Ascending aorta (tissue), 2 donors: ENCODE measurements around the gene APC. TPM values are rescaled to one million over a fixed set of nuclear protein-coding genes. Genes with fewer than 3 reads are reported as not detected.

ENCODE experiments used
- DNase-seq, 2 donors: peaks; one replicate each; pipeline ENCODE4 v3.0.0-alpha.2; 2019; ENCODE audit warnings: low spot score in 2 of 2
- H3K27ac ChIP-seq, 2 donors: fragments of 200-600 bp; sonication (generic); one replicate each; pipeline ENCODE4 v1.5.1; 2016 to 2017; ENCODE audit warnings: mild to moderate bottlenecking in 1 of 2
- H3K27me3 ChIP-seq: fragments of 200-600 bp; sonication (generic); one replicate; pipeline ENCODE4 v1.5.1; 2017
- H3K36me3 ChIP-seq, 2 donors: fragments of 200-600 bp; sonication (generic); one replicate each; pipeline ENCODE4 v1.5.1; 2016
- H3K4me1 ChIP-seq, 2 donors: fragments of 200-600 bp; sonication (generic); one replicate each; pipeline ENCODE4 v1.5.1; 2016 to 2017; ENCODE audit warnings: mild to moderate bottlenecking in 1 of 2
- H3K4me3 ChIP-seq, 2 donors: fragments of 200-600 bp; sonication (generic); one replicate each; pipeline ENCODE4 v1.5.1; 2016 to 2017; ENCODE audit warnings: mild to moderate bottlenecking in 1 of 2
- H3K9me3 ChIP-seq, 2 donors: fragments of 200-600 bp; sonication (generic); one replicate each; pipeline ENCODE4 v1.5.1; 2016
- intact Hi-C: fragments of 100-400 bp; cut with DNase I; formaldehyde crosslinking; loops from one replicate; pipeline ENCODE4 v1.15.1; 2023
- total RNA-seq: library from RNA; depleted of rRNA; stranded (reverse); fragments of >200 nt; gene quantifications from one replicate; pipeline ENCODE4 v1.1.0, GENCODE V29; 2016
- TF ChIP-seq, protein P1 (sequence below), 3 experiments: fragments of 200-600 bp in 2 of 3; fragments of 450-650 bp in 1 of 3; sonication (generic) in 2 of 3; IDR thresholded peaks; one replicate each; pipeline ENCODE4 v1.5.1; 2016 to 2019; ENCODE audit warnings: antibody characterized with exemption in 3 of 3, mild to moderate bottlenecking in 1 of 3, moderate library complexity in 1 of 3

APC gene
- total RNA-seq, 1 donor from 2014 or later = 197 TPM

DNA sequence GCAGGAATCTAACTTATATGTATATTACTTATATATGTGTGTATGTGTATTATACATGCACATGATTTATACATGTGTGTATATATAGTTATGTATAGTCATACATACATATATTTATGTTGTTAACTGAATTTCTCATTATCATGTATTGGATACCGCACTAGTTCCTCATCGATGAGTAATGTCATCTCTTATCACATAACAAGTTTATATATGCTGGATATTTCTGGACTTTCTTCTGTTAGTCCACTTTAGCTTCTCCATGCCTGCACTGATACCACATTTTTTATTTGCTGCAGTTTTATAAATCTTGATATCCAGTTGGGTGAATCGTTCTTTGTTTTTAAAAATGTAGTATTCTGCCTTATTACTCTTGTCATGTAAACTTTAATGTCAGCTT is 50.2 kb downstream of the APC start:
- TF ChIP-seq, protein P1, sequence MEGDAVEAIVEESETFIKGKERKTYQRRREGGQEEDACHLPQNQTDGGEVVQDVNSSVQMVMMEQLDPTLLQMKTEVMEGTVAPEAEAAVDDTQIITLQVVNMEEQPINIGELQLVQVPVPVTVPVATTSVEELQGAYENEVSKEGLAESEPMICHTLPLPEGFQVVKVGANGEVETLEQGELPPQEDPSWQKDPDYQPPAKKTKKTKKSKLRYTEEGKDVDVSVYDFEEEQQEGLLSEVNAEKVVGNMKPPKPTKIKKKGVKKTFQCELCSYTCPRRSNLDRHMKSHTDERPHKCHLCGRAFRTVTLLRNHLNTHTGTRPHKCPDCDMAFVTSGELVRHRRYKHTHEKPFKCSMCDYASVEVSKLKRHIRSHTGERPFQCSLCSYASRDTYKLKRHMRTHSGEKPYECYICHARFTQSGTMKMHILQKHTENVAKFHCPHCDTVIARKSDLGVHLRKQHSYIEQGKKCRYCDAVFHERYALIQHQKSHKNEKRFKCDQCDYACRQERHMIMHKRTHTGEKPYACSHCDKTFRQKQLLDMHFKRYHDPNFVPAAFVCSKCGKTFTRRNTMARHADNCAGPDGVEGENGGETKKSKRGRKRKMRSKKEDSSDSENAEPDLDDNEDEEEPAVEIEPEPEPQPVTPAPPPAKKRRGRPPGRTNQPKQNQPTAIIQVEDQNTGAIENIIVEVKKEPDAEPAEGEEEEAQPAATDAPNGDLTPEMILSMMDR (IDR thresholded peaks at IDR 0.05) = no peak
- Histone ChIP-seq H3K4me3 (no peak overlapping the region), H3K4me1 (no peaks in the 10 kb centered on the region), H3K27me3 (no peaks in the 10 kb centered on the region), H3K9me3 (no peaks in the 10 kb centered on the region), H3K27ac (no peak overlapping the region), H3K36me3 (peaks cover 14 to 28% of the 10 kb centered on the region in 2 donors)
- DNase-seq = no peak
- intact Hi-C loops = no loop called here

DNA sequence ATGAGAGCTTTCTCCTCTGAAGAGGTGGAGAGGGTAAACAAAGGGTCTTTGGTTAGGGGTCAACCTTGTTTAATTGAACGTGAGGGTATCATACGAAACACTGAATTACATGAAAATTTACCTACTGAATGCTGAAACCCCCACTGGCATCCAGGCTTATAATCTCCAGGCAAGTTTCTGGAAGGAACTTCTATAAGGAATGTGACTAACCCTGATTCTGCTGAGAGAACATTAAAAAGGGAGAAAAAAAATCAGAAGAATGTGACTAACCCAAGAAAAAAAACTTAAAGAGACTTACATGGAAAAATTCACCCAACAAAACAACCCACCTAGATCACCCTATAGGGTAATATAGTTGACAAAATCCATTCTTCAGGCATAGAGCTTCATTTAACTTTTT is 55.5 kb downstream of the APC start:
- Histone ChIP-seq H3K4me1 (no peaks in the 10 kb centered on the region), H3K9me3 (no peaks in the 10 kb centered on the region), H3K4me3 (no peak overlapping the region), H3K27ac (no peak overlapping the region), H3K27me3 (no peaks in the 10 kb centered on the region), H3K36me3 (peaks cover 29 to 57% of the 10 kb centered on the region in 2 donors)
- DNase-seq = no peak
- intact Hi-C loops = no loop called here
- TF ChIP-seq, protein P1 (IDR thresholded peaks at IDR 0.05) = no peak

DNA sequence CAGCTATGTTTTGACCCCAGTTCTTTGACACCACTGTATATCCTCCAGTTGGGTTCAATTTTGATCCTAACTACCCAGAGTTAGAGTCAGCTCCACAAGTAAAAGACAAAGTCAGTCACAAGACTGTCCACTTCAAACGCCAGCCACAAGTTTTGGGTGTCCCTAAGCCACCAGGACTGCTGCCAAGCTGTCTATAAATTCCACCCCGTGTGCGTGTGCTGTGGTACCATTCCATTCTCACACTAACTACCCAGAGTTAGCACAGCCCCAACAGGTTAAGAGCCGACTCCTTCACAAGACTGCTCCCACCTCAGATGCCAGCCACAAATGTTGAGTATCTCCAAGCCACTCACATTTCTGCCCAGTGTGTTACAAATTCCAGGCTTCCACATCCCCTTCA is 56.7 kb downstream of the APC start:
- no peak for DNase-seq
- Histone ChIP-seq H3K36me3 (peaks cover 29 to 57% of the 10 kb centered on the region in 2 donors), H3K4me1 (no peaks in the 10 kb centered on the region), H3K9me3 (no peaks in the 10 kb centered on the region), H3K27ac (no peak overlapping the region), H3K4me3 (no peak overlapping the region), H3K27me3 (no peaks in the 10 kb centered on the region)
- intact Hi-C loops = no loop called here
- TF ChIP-seq, protein P1 (IDR thresholded peaks at IDR 0.05) = no peak

DNA sequence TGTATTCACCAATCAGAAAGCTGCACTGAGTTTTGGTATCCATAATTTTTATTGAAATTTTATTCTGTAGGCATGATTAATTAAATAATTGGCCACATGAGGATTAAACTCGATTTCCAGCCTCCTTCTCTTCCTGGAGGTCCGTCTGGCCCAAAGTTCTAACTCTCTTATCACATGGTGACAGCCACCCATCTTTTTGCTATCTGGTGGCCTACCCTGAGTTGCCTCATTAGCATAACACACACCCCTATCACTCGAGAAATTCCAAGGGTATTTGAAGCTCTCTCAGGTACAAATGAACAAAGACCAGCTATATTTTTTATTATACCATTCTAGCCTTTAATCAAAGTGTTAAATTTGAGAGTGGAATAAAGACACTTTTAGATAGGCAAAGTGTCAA is 57.7 kb downstream of the APC start:
- H3K36me3 ChIP-seq = peaks cover 27 to 55% of the 10 kb centered on the region in 2 donors
- no peak overlapping the region for H3K4me3 ChIP-seq

DNA sequence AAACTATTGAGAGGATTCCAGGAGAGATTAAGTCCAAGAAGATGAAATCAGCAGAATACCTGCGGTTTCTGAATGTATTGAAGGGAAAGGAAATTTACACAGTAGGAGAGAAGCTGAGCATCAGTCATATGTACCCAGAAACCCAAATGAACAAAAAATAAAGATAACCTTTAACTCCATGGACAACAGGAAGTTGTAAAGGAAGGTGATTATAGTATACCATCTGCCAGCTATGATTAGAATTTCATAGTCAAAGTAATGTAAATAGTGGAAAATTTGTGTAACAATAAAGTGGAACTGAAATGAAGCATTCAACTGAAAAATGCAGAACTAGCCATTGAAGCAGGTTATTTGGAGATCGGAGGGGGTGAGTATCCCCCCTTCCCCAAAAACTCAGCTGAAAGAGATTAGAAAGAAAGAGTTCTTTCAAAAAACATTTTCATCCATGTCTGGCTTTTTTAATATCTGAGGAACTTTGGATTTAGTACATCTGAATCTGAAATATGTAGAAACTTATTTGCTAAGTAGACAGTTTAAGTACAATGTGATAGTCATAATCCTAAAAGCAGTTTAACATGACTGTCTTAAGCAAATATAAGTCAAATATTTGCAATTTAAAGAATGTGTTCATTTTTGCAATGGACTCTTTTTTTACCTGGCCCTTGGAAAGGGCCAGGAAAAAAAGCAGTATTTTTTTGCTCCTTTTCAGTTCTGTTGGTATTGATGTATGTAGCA is 58.4 kb downstream of the APC start:
- intact Hi-C loops = no loop called here
- TF ChIP-seq, protein P1 (IDR thresholded peaks at IDR 0.05) = no peak
- Histone ChIP-seq H3K9me3 (no peaks in the 10 kb centered on the region), H3K27ac (no peak overlapping the region), H3K27me3 (no peaks in the 10 kb centered on the region), H3K4me3 (no peak overlapping the region), H3K36me3 (peaks cover 25 to 51% of the 10 kb centered on the region in 2 donors), H3K4me1 (no peaks in the 10 kb centered on the region)
- no peak for DNase-seq

More for the DNA sequence above, 57.7 kb downstream of the APC start:
- Histone ChIP-seq H3K4me1 (no peaks in the 10 kb centered on the region), H3K27ac (no peak overlapping the region), H3K9me3 (no peaks in the 10 kb centered on the region), H3K27me3 (no peaks in the 10 kb centered on the region)
- no peak for DNase-seq
- TF ChIP-seq, protein P1 (IDR thresholded peaks at IDR 0.05) = no peak
- intact Hi-C loops = no loop called here
